K562 (cell line): ENCODE measurements around the gene AMFR.

Experiments
- CHD2 ChIP-seq: IDR thresholded peaks from 2 replicates; pipeline ENCODE4 v1.6.1; 2011; ENCODE audit warnings: low read depth, low read length
- CTCF ChIP-seq, 3 experiments: IDR thresholded peaks in 2 of 3; conservative IDR thresholded peaks in 1 of 3; 2 replicates each; pipeline ENCODE4 v1.5.1; 2011 to 2012; ENCODE audit warnings: low read length in 3 of 3, mild to moderate bottlenecking in 3 of 3, control low read depth in 2 of 3, improper control_type of control experiment in 1 of 3, inconsistent platforms in 1 of 3, low read depth in 1 of 3, mixed read lengths in 1 of 3, moderate library complexity in 1 of 3; ENCODE audit not compliant: insufficient read depth in 2 of 3
- E2F4 ChIP-seq: sonication (generic); formaldehyde crosslinking; IDR thresholded peaks from 2 replicates; pipeline ENCODE4 v1.8.0; 2022; ENCODE audit warnings: mild to moderate bottlenecking, low read depth, missing genetic modification reagents
- MTF1 ChIP-seq: fragments of 250-450 bp; sonication (Bioruptor Pico); IDR thresholded peaks from 2 replicates; pipeline ENCODE4 v1.9.0; 2021; ENCODE audit warnings: moderate library complexity, mild to moderate bottlenecking, inconsistent platforms, borderline replicate concordance
- NFYB ChIP-seq: IDR thresholded peaks from 2 replicates; pipeline ENCODE4 v1.6.1; 2011; ENCODE audit warnings: mild to moderate bottlenecking, moderate library complexity; ENCODE audit not compliant: insufficient read length; ENCODE audit errors: extremely low read depth
- RBM17 ChIP-seq: fragments of 200-400 bp; formaldehyde crosslinking; IDR thresholded peaks from 2 replicates; pipeline ENCODE4 v1.6.1; 2017; ENCODE audit warnings: low read depth, mild to moderate bottlenecking, low read length, borderline replicate concordance
- SIRT6 ChIP-seq: IDR thresholded peaks from one replicate; pipeline ENCODE4 v1.6.1; 2012; ENCODE audit warnings: low read depth, mild to moderate bottlenecking, control low read depth, inconsistent platforms, low read length, moderate library complexity
- SMARCC2 ChIP-seq: fragments of 450-650 bp; IDR thresholded peaks from 2 replicates; pipeline ENCODE4 v1.6.1; 2017; ENCODE audit warnings: antibody characterized with exemption, moderate library complexity, mild to moderate bottlenecking, low read depth
- ZBTB7A ChIP-seq: IDR thresholded peaks from 2 replicates; pipeline ENCODE4 v1.6.1; 2011; ENCODE audit warnings: low read depth, mild to moderate bottlenecking, low read length, moderate library complexity, borderline replicate concordance; ENCODE audit not compliant: control insufficient read depth

- TF ChIP-seq SMARCC2 (no peak), E2F4 (CRISPR knock-in tag) (no peak), ZBTB7A (no peak), RBM17 (no peak), MTF1 (CRISPR knock-in tag) (no peak), CHD2 (no peak), CTCF (IDR thresholded peaks at IDR 0.05 in 2 of 3, conservative IDR thresholded peaks at IDR 0.05 in 1 of 3; ENCODE audit: insufficient read depth in 2 of 3, low read depth in 1 of 3, low read length in 3 of 3) (no peak), SIRT6 (no peak), NFYB (no peak)
Observed at GRCh38 chr16:56351481-56351880, 73.9 kb downstream of the AMFR start.
